IMR-90 (cell line): Measurements from ENCODE around the gene RFTN1. TPM values are rescaled to one million over a fixed set of nuclear protein-coding genes. Genes with fewer than 3 reads are reported as not detected.

Experiments used
- ATAC-seq: fragments of 200-7000 bp; cut with Tn5 transposase; 2 replicates; pipeline ENCODE4 v1.9.1; 2020; ENCODE audit warnings: low read depth, mild to moderate bottlenecking, moderate library complexity
- BruUV-seq: library from RNA; stranded (reverse); fragments of 400-500 nt; replicated peaks from 2 replicates; lab custom pipeline; 2021; lab: Mats Ljungman, UMichigan
- CTCF ChIA-PET: fragments of 300-600 bp; formaldehyde crosslinking; extraction: SDS; loops from one replicate; lab custom pipeline; 2021; ENCODE audit warnings: antibody characterized with exemption; lab: Yijun Ruan, JAX
- POLR2A ChIA-PET: fragments of 300-600 bp; sonication (Branson Sonifier 250); formaldehyde crosslinking; loops from one replicate; lab custom pipeline; 2022; ENCODE audit warnings: antibody characterized with exemption; ENCODE audit not compliant: unreplicated experiment; lab: Charles Lee
- DNase-seq: peaks from one replicate; pipeline ENCODE4 v3.0.0; 2013
- H2AFZ ChIP-seq: replicated peaks from 2 replicates; pipeline ENCODE3; 2013; ENCODE audit warnings: low read length, mild to moderate bottlenecking; ENCODE audit not compliant: poor library complexity
- H2AK5ac ChIP-seq: 2 replicates; pipeline ENCODE4 v1.6.1; 2013; ENCODE audit warnings: low read depth, low read length, inconsistent platforms
- H2AK9ac ChIP-seq: replicated peaks from 2 replicates; pipeline ENCODE3; 2013; ENCODE audit warnings: mild to moderate bottlenecking, low read depth, low read length, moderate library complexity; ENCODE audit not compliant: poor library complexity
- H2BK120ac ChIP-seq: 2 replicates; pipeline ENCODE4 v1.6.1; 2013; ENCODE audit warnings: low read depth, low read length, inconsistent platforms
- H2BK15ac ChIP-seq: 3 replicates; pipeline ENCODE4 v1.6.1; 2013; ENCODE audit warnings: low read depth, low read length, inconsistent platforms
- H2BK20ac ChIP-seq: 2 replicates; pipeline ENCODE4 v1.6.1; 2013; ENCODE audit warnings: low read depth, mild to moderate bottlenecking, inconsistent platforms, low read length, moderate library complexity
- H2BK5ac ChIP-seq: 2 replicates; pipeline ENCODE4 v1.6.1; 2013; ENCODE audit warnings: mild to moderate bottlenecking, low read depth, low read length, inconsistent platforms; ENCODE audit not compliant: poor library complexity, severe bottlenecking
- H3K14ac ChIP-seq: replicated peaks from 2 replicates; pipeline ENCODE4 v1.6.1; 2013; ENCODE audit warnings: low read depth, low read length, inconsistent platforms
- H3K18ac ChIP-seq: 2 replicates; pipeline ENCODE4 v1.6.1; 2013; ENCODE audit warnings: low read depth, low read length, control low read depth
- H3K23ac ChIP-seq: 2 replicates; pipeline ENCODE4 v1.6.1; 2013; ENCODE audit warnings: low read depth, low read length, inconsistent platforms
- H3K27ac ChIP-seq: 2 replicates; pipeline ENCODE4 v1.5.1; 2013; ENCODE audit warnings: mild to moderate bottlenecking, control low read depth, low read length; ENCODE audit not compliant: insufficient read depth
- H3K27me3 ChIP-seq: 2 replicates; pipeline ENCODE4 v1.6.1; 2013; ENCODE audit warnings: low read length; ENCODE audit not compliant: control insufficient read depth, insufficient read depth
- H3K36me3 ChIP-seq: 2 replicates; pipeline ENCODE4 v1.6.1; 2013; ENCODE audit warnings: low read length, mixed read lengths; ENCODE audit not compliant: control insufficient read depth, insufficient read depth
- H3K4ac ChIP-seq: 2 replicates; pipeline ENCODE4 v1.6.1; 2013; ENCODE audit warnings: low read depth, low read length, inconsistent platforms
- H3K4me1 ChIP-seq: 2 replicates; pipeline ENCODE4 v1.6.1; 2013; ENCODE audit warnings: low read length, mixed read lengths; ENCODE audit not compliant: control insufficient read depth, insufficient read depth
- H3K4me2 ChIP-seq: 2 replicates; pipeline ENCODE4 v1.6.1; 2013; ENCODE audit warnings: low read depth, mild to moderate bottlenecking, control low read depth, low read length, moderate library complexity
- H3K4me3 ChIP-seq: 2 replicates; pipeline ENCODE4 v1.5.1; 2013; ENCODE audit warnings: low read depth, mild to moderate bottlenecking, control low read depth, low read length, moderate library complexity; ENCODE audit not compliant: insufficient read depth
- H3K56ac ChIP-seq: 2 replicates; pipeline ENCODE4 v1.6.1; 2013; ENCODE audit warnings: low read length, inconsistent platforms; ENCODE audit not compliant: insufficient read depth; ENCODE audit errors: extremely low read depth
- H3K79me1 ChIP-seq, 2 experiments: 2 replicates each; pipeline ENCODE4 v1.6.1; 2013; ENCODE audit warnings: low read length in 2 of 2, inconsistent platforms in 1 of 2, low read depth in 1 of 2
- H3K9ac ChIP-seq: 2 replicates; pipeline ENCODE4 v1.6.1; 2013; ENCODE audit warnings: low read depth, low read length, control low read depth
- H3K9me1 ChIP-seq: 2 replicates; pipeline ENCODE4 v1.6.1; 2013; ENCODE audit warnings: low read length, inconsistent platforms; ENCODE audit not compliant: insufficient read depth
- H3K9me3 ChIP-seq: 2 replicates; pipeline ENCODE4 v1.6.1; 2013; ENCODE audit warnings: low read length; ENCODE audit not compliant: control insufficient read depth, insufficient read depth
- H4K20me1 ChIP-seq: 2 replicates; pipeline ENCODE4 v1.6.1; 2013; ENCODE audit warnings: low read length, inconsistent platforms; ENCODE audit not compliant: insufficient read depth
- H4K5ac ChIP-seq: 2 replicates; pipeline ENCODE4 v1.6.1; 2013; ENCODE audit warnings: mild to moderate bottlenecking, low read depth, low read length, control low read depth
- H4K8ac ChIP-seq, 2 experiments: 2 replicates each; pipeline ENCODE4 v1.6.1; 2013; ENCODE audit warnings: low read depth in 2 of 2, low read length in 2 of 2, control low read depth in 1 of 2, inconsistent platforms in 1 of 2
- H4K91ac ChIP-seq: 2 replicates; pipeline ENCODE4 v1.6.1; 2013; ENCODE audit warnings: low read depth, low read length, inconsistent platforms; ENCODE audit not compliant: insufficient read depth
- BHLHE40 ChIP-seq: fragments of 150-350 bp; IDR thresholded peaks from 2 replicates; pipeline ENCODE4 v1.6.1; 2016; ENCODE audit warnings: mild to moderate bottlenecking, low read depth, low read length
- CEBPB ChIP-seq: IDR thresholded peaks from 2 replicates; pipeline ENCODE4 v1.6.1; 2012; ENCODE audit warnings: low read depth, low read length, improper control_type of control experiment
- CHD1 ChIP-seq: IDR thresholded peaks from 2 replicates; pipeline ENCODE4 v1.6.1; 2012; ENCODE audit warnings: low read depth, low read length, improper control_type of control experiment
- CTCF ChIP-seq: conservative IDR thresholded peaks from 2 replicates; pipeline ENCODE4 v1.5.1; 2012; ENCODE audit warnings: mild to moderate bottlenecking, low read depth, low read length, improper control_type of control experiment
- ELK1 ChIP-seq: fragments of 150-350 bp; IDR thresholded peaks from 2 replicates; pipeline ENCODE4 v1.6.1; 2016; ENCODE audit warnings: low read depth, mild to moderate bottlenecking, low read length, moderate library complexity, borderline replicate concordance
- FOS ChIP-seq: fragments of 150-350 bp; IDR thresholded peaks from 2 replicates; pipeline ENCODE4 v1.6.1; 2016; ENCODE audit warnings: low read depth, low read length
- MAFK ChIP-seq: IDR thresholded peaks from 2 replicates; pipeline ENCODE4 v1.6.1; 2012; ENCODE audit warnings: low read depth, low read length, improper control_type of control experiment
- MAZ ChIP-seq: IDR thresholded peaks from 2 replicates; pipeline ENCODE4 v1.6.1; 2012; ENCODE audit warnings: low read depth, mild to moderate bottlenecking, low read length, improper control_type of control experiment, moderate library complexity, borderline replicate concordance
- MXI1 ChIP-seq: IDR thresholded peaks from 2 replicates; pipeline ENCODE4 v1.6.1; 2012; ENCODE audit warnings: low read depth, mild to moderate bottlenecking, low read length, moderate library complexity, borderline replicate concordance
- NFE2L2 ChIP-seq: fragments of 150-350 bp; IDR thresholded peaks from 2 replicates; pipeline ENCODE4 v1.6.1; 2016; ENCODE audit warnings: low read depth, mild to moderate bottlenecking, low read length
- POLR2A ChIP-seq: IDR thresholded peaks from 2 replicates; pipeline ENCODE4 v1.6.1; 2012; ENCODE audit warnings: mild to moderate bottlenecking, low read depth, low read length
- RAD21 ChIP-seq: IDR thresholded peaks from 2 replicates; pipeline ENCODE4 v1.6.1; 2012; ENCODE audit warnings: low read length, improper control_type of control experiment
- RCOR1 ChIP-seq: IDR thresholded peaks from 2 replicates; pipeline ENCODE4 v1.6.1; 2012; ENCODE audit warnings: mild to moderate bottlenecking, low read length, improper control_type of control experiment; ENCODE audit not compliant: insufficient replicate concordance
- RFX5 ChIP-seq: IDR thresholded peaks from 2 replicates; pipeline ENCODE4 v1.8.0; 2012; ENCODE audit warnings: low read depth, mild to moderate bottlenecking, low read length, moderate library complexity
- SMC3 ChIP-seq: fragments of 150-350 bp; IDR thresholded peaks from 2 replicates; pipeline ENCODE4 v1.6.1; 2016; ENCODE audit warnings: low read depth, mild to moderate bottlenecking, antibody characterized with exemption, low read length, moderate library complexity
- USF2 ChIP-seq: fragments of 150-350 bp; IDR thresholded peaks from 2 replicates; pipeline ENCODE4 v1.6.1; 2017; ENCODE audit warnings: mild to moderate bottlenecking, antibody characterized with exemption, low read length, low read depth
- WGBS, 2 experiments: methylation state at CpG; one replicate each; pipeline versions ENCODE4 v1.1.5 to v1.1.7; 2013; ENCODE audit warnings: missing lambda C conversion rate in 2 of 2; ENCODE audit not compliant: insufficient read length in 1 of 2; ENCODE audit errors: extremely low coverage in 2 of 2; 5-methylcytosine and 5-hydroxymethylcytosine counted together
- dilution Hi-C: fragments of 300-500 bp; cut with HindIII; formaldehyde crosslinking; loops from one replicate; pipeline ENCODE4 v1.14.3; 2018; ENCODE audit warnings: low sequenced_read_pairs; ENCODE audit not compliant: unreplicated experiment
- in situ Hi-C: fragments of 300-500 bp; cut with MboI; formaldehyde crosslinking; loops from 3 replicates; pipeline ENCODE4 v1.14.3; 2019; ENCODE audit warnings: low sequenced_read_pairs, inconsistent platforms, mixed read lengths
- intact Hi-C: fragments of 100-400 bp; cut with micrococcal nuclease; formaldehyde crosslinking; loops from 2 replicates; pipeline ENCODE4 v1.10.0; 2022
- polyA plus RNA-seq, 3 experiments: library from polyadenylated mRNA; depleted of rRNA; stranded (reverse); fragments of >200 nt; gene quantifications; 2 replicates each; pipeline ENCODE4 v1.2.3, GENCODE V29; 2012; ENCODE audit warnings: low replicate concordance in 1 of 3
- total RNA-seq: library from RNA; depleted of rRNA; stranded (reverse); fragments of >200 nt; gene quantifications from 2 replicates; pipeline ENCODE4 v1.2.3, GENCODE V29; 2012

The RFTN1 gene
- total and polyA plus RNA-seq, 2 of the 4 experiments (the other 2 are of a cell fraction), result 45.0 to 52.0 TPM

GRCh38 chr3:16317561-16317945, 195.9 kb downstream of the RFTN1 start:
- 100% methylated on average over 4 of the region's 6 CpGs; no CpG with 5 or more reads in 1 of the 2 experiments for WGBS, 2 experiments
- in situ Hi-C loops, result no loop called here
- H3K4me2 ChIP-seq, result no peak overlapping the region
- ChIA-PET CTCF (interaction anchor here (0.5 kb wide), 1 partner anchor 42 kb away, joined by 4 read pairs; no protein-coding TSS in a partner anchor), POLR2A (no interaction called here)
- peak overlapping the region; percentile 44 to 68; a peak in 1 of 4 replicates for H4K8ac ChIP-seq
- peak overlapping the region; percentile 82 for H3K4ac ChIP-seq
- peak overlapping the region; percentile 70 for H2BK120ac ChIP-seq
- H3K9ac ChIP-seq, result no peak overlapping the region
- H2BK20ac ChIP-seq, result peak overlapping the region; percentile 57
- H2AFZ ChIP-seq, result no peak overlapping the region
- 0 out of 3 replicates have a peak overlapping the region, but pooled peaks have one; percentile 49 for H2BK15ac ChIP-seq
- ATAC-seq, result no peak
- TF ChIP-seq MAZ, result no peak
- no peak for TF ChIP-seq CTCF
- TF ChIP-seq USF2, result no peak
- TF ChIP-seq CHD1, result no peak
- TF ChIP-seq RFX5, result no peak
- no peak for TF ChIP-seq RAD21
- TF ChIP-seq BHLHE40, result no peak
- no peak for TF ChIP-seq RCOR1
- no peak for TF ChIP-seq FOS
- TF ChIP-seq NFE2L2, result no peak
- TF ChIP-seq SMC3, result no peak
- no peak for TF ChIP-seq POLR2A
- no peak for TF ChIP-seq ELK1
- no peak for TF ChIP-seq MXI1
- TF ChIP-seq CEBPB, result no peak
- no peak for TF ChIP-seq MAFK
- no peak overlapping the region for H3K4me3 ChIP-seq
- no peak overlapping the region for H2AK9ac ChIP-seq
- H4K20me1 ChIP-seq, result no peaks in the 10 kb centered on the region
- peak overlapping the region; percentile 38 for H3K14ac ChIP-seq
- peak overlapping the region; percentile 17; the same call in 1 of the 2 replicates for H3K18ac ChIP-seq
- H3K9me1 ChIP-seq, result peaks cover 22% of the 10 kb centered on the region
- no TSS peak for BruUV-seq
- H2BK5ac ChIP-seq, result peak overlapping the region; percentile 10
- peaks cover 8 to 48% of the 10 kb centered on the region in 2 experiments for H3K79me1 ChIP-seq
- peak overlapping the region; percentile 60 for H4K5ac ChIP-seq
- peak overlapping the region; percentile 60 for H4K91ac ChIP-seq
- no peaks in the 10 kb centered on the region for H3K27me3 ChIP-seq
- H3K36me3 ChIP-seq, result peaks cover 48% of the 10 kb centered on the region
- intact Hi-C loops, result loop anchor here (5.0 kb wide), 1 partner anchor 75 kb away; no protein-coding TSS in a partner anchor
- dilution Hi-C loops, result no loop called here
- H3K4me1 ChIP-seq, result peaks cover 21% of the 10 kb centered on the region
- no peak for DNase-seq
- no peak overlapping the region for H3K23ac ChIP-seq
- peak overlapping the region; percentile 91 for H3K27ac ChIP-seq
- peak overlapping the region; percentile 61 for H2AK5ac ChIP-seq
- no peak overlapping the region for H3K56ac ChIP-seq
- no peaks in the 10 kb centered on the region for H3K9me3 ChIP-seq
